SK-N-MC (cell line): Measurements from ENCODE around the gene APOL1.

Source experiments
- DNase-seq: peaks from one replicate; pipeline ENCODE4 v3.0.0-alpha.2; 2011; ENCODE audit warnings: low read depth, low spot score
- H3K27ac ChIP-seq: fragments of 200-600 bp; sonication (generic); 2 replicates; pipeline ENCODE4 v1.5.1; 2016; ENCODE audit warnings: mixed run types
- H3K36me3 ChIP-seq: fragments of 200-600 bp; sonication (generic); 2 replicates; pipeline ENCODE4 v1.6.1; 2017; ENCODE audit warnings: antibody characterized with exemption, low read length, mixed read lengths; ENCODE audit not compliant: insufficient read depth
- H3K4me3 ChIP-seq: fragments of 200-600 bp; sonication (generic); 2 replicates; pipeline ENCODE4 v1.5.1; 2016
- H3K9ac ChIP-seq: fragments of 200-600 bp; sonication (generic); 2 replicates; pipeline ENCODE4 v1.8.0; 2017; ENCODE audit warnings: mixed run types, mixed read lengths; ENCODE audit not compliant: insufficient read length
- H3K9me3 ChIP-seq: fragments of 200-600 bp; sonication (generic); 2 replicates; pipeline ENCODE4 v1.6.1; 2017; ENCODE audit warnings: low read depth, mild to moderate bottlenecking, antibody characterized with exemption, low read length, moderate library complexity, mixed read lengths
- EZH2 ChIP-seq: fragments of 200-600 bp; sonication (generic); IDR thresholded peaks from one replicate; pipeline ENCODE4 v1.6.1; 2017; ENCODE audit warnings: antibody characterized with exemption
- FOXP2 ChIP-seq: optimal IDR thresholded peaks from 2 replicates; pipeline ENCODE3; 2011; ENCODE audit warnings: mild to moderate bottlenecking, moderate library complexity; ENCODE audit not compliant: insufficient read depth; ENCODE audit errors: extremely low read length, control extremely low read depth
- POLR2AphosphoS5 ChIP-seq: IDR thresholded peaks from 2 replicates; pipeline ENCODE4 v1.6.1; 2012; ENCODE audit warnings: mild to moderate bottlenecking, low read depth, low read length, borderline replicate concordance

APOL1 gene

DNA sequence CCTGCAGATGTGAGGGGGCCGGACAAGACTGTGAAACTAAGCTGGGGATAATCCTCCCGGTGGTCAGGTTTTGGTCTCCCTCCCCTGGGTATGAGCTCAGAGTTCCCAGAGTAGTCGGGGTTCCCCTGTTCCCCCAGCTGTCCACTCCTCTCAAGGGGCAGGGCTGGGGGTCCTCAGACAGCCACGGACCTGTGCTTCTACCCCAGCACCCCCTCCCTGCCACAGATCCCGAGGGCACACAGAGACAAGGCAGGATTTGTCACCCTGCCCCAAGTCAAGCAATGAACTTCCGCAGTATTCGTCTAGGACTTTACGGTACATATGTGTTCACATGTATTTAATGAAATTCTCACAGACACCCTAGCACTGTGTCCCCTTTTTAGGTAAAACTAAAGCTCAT is 45.2 kb downstream of the APOL1 start:
- TF ChIP-seq FOXP2, result no peak
- TF ChIP-seq POLR2AphosphoS5, result no peak
- Histone ChIP-seq H3K9ac (no peak overlapping the region), H3K27ac (no peak overlapping the region), H3K9me3 (no peaks in the 10 kb centered on the region), H3K36me3 (peaks cover 94% of the 10 kb centered on the region), H3K4me3 (no peak overlapping the region)
- DNase-seq, result no peak

DNA sequence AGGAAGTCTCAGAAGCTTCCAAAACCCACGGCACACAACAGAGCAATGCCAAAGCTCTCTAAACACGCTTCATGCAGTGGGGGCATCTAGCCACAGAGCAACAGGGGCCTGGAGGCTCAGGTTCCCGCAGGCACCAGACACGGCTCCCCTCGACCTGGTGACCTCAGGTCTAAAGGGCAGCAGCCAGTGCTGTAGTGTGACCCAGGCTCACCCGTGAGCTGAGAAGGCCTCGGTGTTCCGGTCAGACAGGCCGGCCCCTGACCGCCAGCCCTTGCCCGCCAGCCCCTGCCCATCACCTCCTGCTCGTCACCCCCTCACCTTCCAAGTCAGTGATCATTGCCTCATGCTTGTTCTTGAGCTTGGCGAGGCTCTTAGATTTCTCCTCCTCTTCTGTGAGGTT is 45.7 kb downstream of the APOL1 start:
- no peak overlapping the region for H3K4me3 ChIP-seq
- TF ChIP-seq FOXP2 (no peak), POLR2AphosphoS5 (no peak), EZH2 (no peak)
- peaks cover 90% of the 10 kb centered on the region for H3K36me3 ChIP-seq
- H3K9me3 ChIP-seq, result no peaks in the 10 kb centered on the region
- H3K27ac ChIP-seq, result no peak overlapping the region
- no peak for DNase-seq
- H3K9ac ChIP-seq, result no peak overlapping the region

DNA sequence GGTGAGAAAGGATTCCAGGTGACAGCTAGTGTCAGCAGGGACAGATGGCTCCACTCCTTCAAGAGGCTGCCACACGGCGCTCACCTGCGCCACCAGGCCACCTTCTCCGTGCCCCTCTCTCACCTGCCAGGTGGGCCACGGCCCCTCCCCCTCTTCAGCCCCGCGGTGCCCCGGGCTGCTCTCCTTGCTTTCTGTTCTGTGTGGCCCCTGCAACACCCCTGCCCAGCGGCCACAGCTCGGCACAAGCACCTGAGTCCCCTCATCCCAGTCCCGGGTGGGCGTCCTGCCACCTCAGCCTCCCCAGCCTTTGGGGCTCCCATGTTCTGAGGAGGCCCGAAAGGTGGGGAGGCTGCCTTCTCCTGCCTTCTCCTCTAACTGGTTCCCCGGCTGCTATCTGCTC is 46.4 kb downstream of the APOL1 start:
- Histone ChIP-seq H3K36me3 (peaks cover 85% of the 10 kb centered on the region), H3K4me3 (no peak overlapping the region), H3K9ac (no peak overlapping the region), H3K9me3 (no peaks in the 10 kb centered on the region), H3K27ac (no peak overlapping the region)
- DNase-seq, result no peak
- no peak for TF ChIP-seq POLR2AphosphoS5
- TF ChIP-seq EZH2, result no peak
- TF ChIP-seq FOXP2, result no peak

DNA sequence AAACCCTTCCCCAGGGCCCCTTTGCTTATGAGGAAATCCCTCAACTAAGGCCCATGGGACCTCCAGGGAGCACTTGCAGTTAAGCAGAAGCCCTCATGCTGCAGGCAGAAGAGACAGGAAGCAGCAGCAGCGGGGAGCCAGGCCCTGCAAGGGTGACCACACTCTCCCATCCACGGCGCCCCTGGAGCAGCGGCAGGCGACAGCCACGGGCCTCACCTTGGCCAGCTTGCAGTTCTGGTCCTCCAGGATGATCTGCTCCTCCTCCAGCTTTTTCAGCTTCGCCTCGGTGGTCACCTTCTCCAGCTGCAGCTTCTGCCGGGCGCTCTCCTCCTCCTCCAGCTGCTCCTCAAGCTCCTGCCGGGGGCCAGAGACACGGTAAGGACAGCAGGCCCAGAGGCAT is 47.0 kb downstream of the APOL1 start:
- H3K9me3 ChIP-seq, result no peaks in the 10 kb centered on the region
- TF ChIP-seq POLR2AphosphoS5, result no peak
- TF ChIP-seq FOXP2, result no peak
- no peak for TF ChIP-seq EZH2
- no peak overlapping the region for H3K4me3 ChIP-seq
- H3K9ac ChIP-seq, result no peak overlapping the region
- no peak overlapping the region for H3K27ac ChIP-seq
- no peak for DNase-seq
- H3K36me3 ChIP-seq, result peaks cover 85% of the 10 kb centered on the region

DNA sequence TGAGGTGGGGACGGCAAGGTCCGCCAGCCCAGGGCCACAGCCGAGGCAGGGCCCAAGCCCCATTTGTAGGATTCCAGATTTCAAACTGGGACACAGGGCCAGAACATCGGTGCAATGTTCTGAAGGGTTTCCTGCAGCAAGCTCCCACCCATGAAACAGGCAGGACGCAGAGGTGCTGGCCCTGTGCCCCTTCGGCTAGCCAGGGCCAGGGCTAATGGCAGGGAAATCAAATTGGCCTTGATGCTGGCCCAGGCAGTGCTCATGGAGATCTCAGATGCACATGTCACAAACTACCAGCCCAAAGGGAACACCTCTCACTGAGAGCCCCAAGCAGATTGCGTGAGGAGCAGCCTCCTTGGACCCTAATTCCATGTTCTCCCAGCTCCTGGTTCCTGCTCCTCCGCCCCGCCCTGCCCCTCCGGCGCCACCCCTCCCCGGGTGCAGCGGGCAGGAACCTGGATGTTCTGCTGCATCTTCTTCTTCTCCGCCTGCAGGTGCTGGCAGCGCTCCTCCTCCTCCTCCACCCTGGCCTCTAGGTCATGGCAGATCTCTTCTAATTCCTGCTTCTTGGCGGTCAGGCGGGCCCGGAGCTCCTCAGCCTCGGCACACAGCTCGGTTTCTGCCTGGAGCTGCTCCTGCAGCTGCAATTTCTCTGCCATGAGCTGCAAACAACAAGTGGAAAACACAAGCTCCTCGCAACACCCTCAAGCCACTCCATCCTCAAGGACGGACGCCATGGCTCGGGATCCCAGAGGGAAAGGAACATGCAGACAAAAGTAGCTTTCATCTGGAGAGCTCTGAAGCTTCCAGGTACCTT is 47.7 kb downstream of the APOL1 start:
- Histone ChIP-seq H3K27ac (no peak overlapping the region), H3K36me3 (peaks cover 82% of the 10 kb centered on the region), H3K9ac (no peak overlapping the region), H3K9me3 (no peaks in the 10 kb centered on the region), H3K4me3 (no peak overlapping the region)
- DNase-seq, result no peak
- TF ChIP-seq EZH2, result no peak
- TF ChIP-seq POLR2AphosphoS5, result no peak
- TF ChIP-seq FOXP2, result no peak

DNA sequence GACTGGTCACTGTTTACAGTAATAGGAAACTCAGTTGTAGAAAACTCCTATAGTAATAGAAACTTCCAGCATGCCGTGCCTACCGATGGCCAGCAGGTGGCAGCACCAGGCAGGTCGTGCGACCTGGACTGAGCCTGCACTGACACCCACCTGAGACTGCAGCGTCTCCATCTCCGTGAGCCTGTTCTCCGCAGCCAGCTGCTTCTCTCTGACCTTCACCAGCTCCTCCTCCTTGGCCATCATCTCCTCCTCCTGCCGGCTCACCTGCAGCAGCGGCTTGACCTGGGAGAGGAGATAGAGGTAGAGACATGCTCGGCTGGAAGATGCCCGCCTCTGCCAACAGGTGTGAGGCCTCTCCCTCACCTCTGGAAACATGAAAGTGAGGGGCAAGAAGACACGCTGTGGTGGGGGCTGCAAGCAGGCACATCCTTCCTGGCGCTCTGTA is 48.5 kb downstream of the APOL1 start:
- no peak for DNase-seq
- TF ChIP-seq EZH2 (no peak), POLR2AphosphoS5 (no peak), FOXP2 (no peak)
- no peaks in the 10 kb centered on the region for H3K9me3 ChIP-seq
- no peak overlapping the region for H3K27ac ChIP-seq
- no peak overlapping the region for H3K9ac ChIP-seq
- peaks cover 82% of the 10 kb centered on the region for H3K36me3 ChIP-seq
- H3K4me3 ChIP-seq, result no peak overlapping the region

DNA sequence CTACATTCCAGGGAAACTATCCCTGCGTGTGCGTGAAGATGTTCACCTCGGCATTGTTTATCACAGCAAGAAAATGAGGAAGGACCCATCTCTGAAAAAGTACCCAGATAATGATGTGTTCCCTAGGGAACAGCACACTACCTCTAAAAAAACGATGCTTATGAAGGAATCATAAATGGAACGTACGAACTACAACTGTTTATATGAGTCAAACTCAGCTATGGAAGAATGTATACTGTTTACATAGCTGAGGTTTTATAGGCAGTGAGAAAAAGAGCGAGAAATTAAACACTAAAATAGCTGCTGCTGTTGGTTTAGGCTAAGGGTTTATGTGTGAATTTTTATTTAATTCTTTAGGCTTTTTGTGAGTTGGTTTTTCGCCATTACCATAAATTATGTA is 48.9 kb downstream of the APOL1 start:
- Histone ChIP-seq H3K36me3 (peaks cover 78% of the 10 kb centered on the region), H3K4me3 (no peak overlapping the region), H3K27ac (no peak overlapping the region), H3K9ac (no peak overlapping the region), H3K9me3 (no peaks in the 10 kb centered on the region)
- TF ChIP-seq FOXP2 (no peak), POLR2AphosphoS5 (no peak), EZH2 (no peak)
- DNase-seq, result no peak

DNA sequence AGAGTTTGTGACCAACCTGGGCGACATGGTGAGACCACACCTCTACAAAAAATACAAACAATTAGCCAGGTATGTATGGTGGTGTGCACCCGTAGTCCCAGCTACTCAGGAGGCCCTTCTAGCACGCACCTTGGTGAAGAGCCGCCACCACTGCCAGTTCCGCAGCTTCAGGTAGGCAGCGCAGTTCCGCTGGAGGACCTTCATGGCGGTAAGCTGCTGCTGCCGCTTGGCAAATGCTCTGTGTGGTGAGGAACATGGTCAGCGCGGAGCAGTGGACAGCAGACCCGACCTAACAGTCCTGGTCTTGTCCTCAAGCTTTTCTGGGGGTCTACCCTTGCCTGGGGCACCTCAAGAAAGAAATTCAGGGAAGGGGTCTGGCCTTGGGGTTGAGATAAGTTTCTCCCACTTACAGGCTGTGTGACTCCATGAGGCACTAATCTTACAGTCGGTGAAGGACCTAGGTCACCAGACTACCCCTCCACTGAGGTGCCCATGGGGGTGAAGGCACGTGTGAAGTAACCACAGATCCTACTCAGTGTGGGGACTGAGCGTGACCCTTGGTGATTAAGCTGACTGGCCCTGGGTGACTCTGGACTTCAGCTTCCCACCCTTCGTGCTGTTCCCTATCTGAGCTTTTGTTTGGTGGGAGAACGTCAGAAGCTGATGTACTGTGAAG is 49.6 kb downstream of the APOL1 start:
- peaks cover 75% of the 10 kb centered on the region for H3K36me3 ChIP-seq
- H3K9ac ChIP-seq, result no peak overlapping the region
- H3K27ac ChIP-seq, result no peak overlapping the region
- TF ChIP-seq EZH2, result no peak
- TF ChIP-seq POLR2AphosphoS5, result no peak
- TF ChIP-seq FOXP2, result no peak
- H3K9me3 ChIP-seq, result no peaks in the 10 kb centered on the region
- no peak overlapping the region for H3K4me3 ChIP-seq
- no peak for DNase-seq
